ENCODE data around the gene MARVELD3.
"Not testable (repeated sequence)": the region's sequence is repeated elsewhere in the genome, so short reads cannot be mapped to it uniquely, and the experiment has no call there.

Gene MARVELD3, protein sequence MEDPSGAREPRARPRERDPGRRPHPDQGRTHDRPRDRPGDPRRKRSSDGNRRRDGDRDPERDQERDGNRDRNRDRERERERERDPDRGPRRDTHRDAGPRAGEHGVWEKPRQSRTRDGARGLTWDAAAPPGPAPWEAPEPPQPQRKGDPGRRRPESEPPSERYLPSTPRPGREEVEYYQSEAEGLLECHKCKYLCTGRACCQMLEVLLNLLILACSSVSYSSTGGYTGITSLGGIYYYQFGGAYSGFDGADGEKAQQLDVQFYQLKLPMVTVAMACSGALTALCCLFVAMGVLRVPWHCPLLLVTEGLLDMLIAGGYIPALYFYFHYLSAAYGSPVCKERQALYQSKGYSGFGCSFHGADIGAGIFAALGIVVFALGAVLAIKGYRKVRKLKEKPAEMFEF

GRCh38 chr16:71626018-71626857, at the start of gene MARVELD3:
MARVELD3 (plus strand) TSS chr16:71626184; CDS start chr16:71626230, 46 bp downstream.
- no peak for DNase-seq

- DNase-seq: no peak
Observed at GRCh38 chr16:71576971-71577370, 49.0 kb upstream of the MARVELD3 start, which contains the start of gene TAT. TAT (minus strand) TSS chr16:71577092; CDS start chr16:71576415, 677 bp downstream.

GRCh38 chr16:71582553-71582848, 43.5 kb upstream of the MARVELD3 start:
- DNase-seq: not testable (repeated sequence)

DNA sequence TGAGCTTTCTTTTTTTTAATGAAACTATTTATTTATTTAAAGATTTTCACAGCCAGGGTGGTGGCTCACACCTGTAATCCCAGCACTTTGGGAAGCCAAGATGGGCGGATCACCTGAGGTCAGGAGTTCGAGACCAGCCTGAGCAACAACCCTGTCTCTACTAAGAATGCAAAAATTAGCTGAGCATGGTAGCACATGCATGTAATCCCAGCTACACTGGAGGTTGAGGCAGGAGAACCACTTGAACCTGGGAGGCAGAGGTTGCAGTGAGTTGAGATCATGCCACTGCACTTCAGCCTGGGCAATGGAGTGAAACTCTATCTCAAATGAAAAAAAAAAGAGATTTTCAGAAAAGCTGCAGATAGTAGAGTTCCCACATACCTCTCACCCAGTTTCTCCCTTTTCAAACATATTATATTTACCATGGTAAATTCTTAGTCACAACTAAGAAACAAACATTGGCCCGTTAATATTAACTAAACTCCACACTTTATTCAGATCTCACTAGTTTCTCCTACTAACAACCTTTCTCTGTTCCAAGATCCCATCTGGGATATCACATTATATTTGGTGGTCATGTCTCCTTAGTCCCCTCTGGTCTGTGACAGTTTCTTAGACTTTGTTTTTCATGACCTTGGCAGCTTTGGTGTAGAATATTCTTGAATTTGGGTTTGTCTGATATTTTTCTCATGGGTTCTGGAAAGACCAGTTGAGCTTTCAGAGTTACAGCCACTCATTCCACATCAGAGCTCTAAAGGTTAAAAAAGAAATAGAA, 41.3 kb upstream of the MARVELD3 start:
- DNase-seq: no peak

DNA sequence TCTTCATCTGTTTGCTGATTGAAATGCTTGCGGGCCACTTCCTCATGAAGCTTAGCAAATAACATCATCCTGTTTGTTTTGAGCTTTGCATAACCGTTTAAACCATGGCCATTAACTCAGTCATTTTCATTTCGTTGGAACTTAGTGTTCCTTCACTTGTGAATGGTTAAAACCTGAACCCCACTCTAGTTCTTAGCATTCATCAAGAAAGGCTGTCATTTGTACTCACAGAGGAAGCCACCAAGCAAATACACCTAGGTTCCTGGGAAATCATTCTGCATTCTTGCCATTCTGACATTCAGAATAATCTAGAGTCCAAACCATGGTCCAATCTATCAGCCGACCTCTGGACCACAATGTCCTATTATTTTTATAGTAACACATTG, 40.7 kb upstream of the MARVELD3 start:
- DNase-seq: no peak

- not testable (repeated sequence) for DNase-seq
Observed at GRCh38 chr16:71589334-71589733, 36.6 kb upstream of the MARVELD3 start.

GRCh38 chr16:71590071-71590470, 35.9 kb upstream of the MARVELD3 start:
- DNase-seq: not testable (repeated sequence)

- no peak for DNase-seq
Observed at GRCh38 chr16:71590584-71590983, 35.4 kb upstream of the MARVELD3 start.

DNA sequence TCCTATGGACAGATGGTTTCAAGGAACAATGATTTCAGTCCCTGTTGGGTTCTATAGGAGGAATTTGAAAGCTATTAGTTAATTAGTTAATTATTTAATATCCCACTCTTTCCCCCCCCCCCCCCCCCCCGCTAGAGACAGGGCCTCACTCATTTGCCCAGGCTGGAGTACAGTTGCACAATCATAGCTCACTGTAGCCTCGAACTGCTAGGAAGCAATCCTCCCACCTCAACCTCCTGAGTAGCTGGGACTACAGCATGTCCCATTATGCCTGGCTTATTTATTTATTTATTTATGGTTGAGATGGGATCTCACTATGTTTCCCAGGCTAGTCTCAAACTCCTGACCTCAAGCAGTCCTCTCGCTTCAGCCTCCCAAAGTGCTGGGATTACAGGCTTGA, 34.1 kb upstream of the MARVELD3 start:
- no peak for DNase-seq

DNA sequence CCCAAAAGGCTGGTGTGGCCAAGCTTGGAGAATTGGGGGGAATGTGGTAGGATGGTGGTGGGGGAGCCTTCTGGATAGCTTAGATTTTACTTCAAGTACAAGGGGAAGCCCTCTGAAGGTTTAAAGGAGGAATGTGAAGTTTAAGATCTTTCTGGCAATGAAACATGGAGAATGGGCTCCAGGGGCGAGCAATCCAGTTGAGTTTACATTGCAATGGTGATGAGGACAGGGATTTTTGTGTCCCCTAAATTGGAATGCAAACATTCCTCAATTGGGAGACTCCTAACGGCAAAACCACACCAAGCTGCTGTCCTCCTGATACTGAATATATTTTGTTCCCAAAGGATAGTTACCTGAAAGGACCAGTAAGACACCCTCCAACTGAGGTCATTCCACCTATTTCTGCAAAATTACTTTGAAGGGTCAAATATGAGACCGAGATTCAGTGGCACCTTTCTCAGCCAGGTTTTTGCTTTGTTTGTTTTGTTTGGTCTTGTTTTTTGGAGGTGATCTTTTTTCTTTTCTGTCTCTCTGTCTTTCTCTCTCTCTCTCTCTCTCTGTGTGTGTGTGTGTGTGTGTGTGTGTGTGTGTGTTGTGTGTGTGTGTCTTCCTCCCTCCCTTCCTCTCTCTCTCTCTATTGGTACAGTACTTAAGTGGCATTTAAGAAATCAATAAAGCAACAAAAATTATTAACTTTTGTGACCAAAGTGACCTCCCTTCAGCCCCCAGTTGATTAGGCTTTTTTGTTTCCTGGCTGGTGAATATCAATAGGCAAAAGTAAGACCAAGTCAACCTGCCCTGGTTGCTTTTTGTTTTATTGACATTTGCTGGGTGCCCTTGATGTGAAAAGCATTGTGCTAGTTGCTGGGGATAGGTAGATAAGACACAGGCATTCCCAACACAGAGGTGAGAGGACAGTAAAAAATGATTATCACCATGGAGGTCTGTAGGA, 32.7 kb upstream of the MARVELD3 start:
- DNase-seq: no peak

GRCh38 chr16:71594000-71594646, 31.9 kb upstream of the MARVELD3 start:
- no peak for DNase-seq

DNA sequence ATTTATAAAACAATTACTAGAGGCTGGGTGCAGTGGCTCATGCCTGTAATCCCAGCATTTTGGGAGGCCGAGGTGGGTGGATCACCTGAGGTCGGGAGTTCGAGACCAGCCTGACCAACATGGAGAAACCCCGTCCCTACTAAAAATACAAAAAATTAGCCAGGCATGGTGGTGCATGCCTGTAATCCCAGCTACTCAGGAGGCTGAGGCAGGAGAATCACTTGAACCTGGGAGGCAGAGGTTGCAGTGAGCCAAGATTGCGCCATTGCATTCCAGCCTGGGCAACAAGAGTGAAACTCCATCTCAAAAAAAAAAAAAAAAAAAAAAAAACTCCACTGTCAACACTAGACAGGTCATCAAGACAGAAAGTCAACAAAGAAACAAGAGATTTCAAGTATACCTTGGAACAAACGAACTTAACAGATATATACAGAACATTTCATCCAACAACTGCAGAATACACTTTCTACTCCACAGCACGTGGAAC, 30.6 kb upstream of the MARVELD3 start:
- DNase-seq: not testable (repeated sequence)

- DNase-seq: not testable (repeated sequence)
Observed at GRCh38 chr16:71598426-71598825, 27.6 kb upstream of the MARVELD3 start.

DNA sequence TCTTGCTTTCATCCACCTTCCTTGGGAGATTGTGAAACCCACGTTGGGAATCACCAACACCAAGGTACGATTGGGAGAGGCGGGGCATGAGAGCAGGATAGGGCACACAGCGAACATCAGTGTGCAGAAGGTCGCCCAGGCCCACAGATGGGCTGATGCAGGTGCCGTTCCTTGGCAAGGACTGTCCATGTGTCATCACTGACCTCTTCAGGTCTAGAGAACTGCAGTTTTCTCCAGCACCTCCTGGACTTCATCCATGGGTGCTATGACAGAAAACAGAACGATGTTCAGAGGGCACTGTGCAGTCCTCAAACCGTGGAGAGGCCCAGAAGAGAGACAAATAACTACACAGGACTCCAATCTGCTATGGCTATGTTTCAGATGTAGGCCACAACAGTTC, 25.2 kb upstream of the MARVELD3 start:
- no peak for DNase-seq

- no peak for DNase-seq
Observed at GRCh38 chr16:71609066-71609465, 16.9 kb upstream of the MARVELD3 start.

DNA sequence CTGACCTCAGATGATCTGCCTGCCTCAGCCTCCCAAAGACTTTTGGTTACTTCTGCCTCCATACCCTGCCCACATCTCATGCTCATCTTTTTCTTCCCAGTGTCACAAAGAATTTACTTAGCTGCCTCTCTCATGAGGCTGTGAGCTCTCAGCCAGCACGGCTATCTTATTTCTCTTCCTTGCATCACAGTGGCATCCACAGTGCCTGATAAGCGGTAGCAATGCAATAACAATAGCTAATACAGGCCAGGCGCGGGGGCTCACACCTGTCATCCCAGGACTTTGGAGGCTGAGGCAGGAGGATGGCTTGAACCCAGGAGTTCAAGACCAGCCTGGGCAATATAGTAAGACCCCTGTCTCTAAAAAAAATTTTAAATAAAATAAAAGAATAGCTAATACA, 15.5 kb upstream of the MARVELD3 start:
- no peak for DNase-seq

DNA sequence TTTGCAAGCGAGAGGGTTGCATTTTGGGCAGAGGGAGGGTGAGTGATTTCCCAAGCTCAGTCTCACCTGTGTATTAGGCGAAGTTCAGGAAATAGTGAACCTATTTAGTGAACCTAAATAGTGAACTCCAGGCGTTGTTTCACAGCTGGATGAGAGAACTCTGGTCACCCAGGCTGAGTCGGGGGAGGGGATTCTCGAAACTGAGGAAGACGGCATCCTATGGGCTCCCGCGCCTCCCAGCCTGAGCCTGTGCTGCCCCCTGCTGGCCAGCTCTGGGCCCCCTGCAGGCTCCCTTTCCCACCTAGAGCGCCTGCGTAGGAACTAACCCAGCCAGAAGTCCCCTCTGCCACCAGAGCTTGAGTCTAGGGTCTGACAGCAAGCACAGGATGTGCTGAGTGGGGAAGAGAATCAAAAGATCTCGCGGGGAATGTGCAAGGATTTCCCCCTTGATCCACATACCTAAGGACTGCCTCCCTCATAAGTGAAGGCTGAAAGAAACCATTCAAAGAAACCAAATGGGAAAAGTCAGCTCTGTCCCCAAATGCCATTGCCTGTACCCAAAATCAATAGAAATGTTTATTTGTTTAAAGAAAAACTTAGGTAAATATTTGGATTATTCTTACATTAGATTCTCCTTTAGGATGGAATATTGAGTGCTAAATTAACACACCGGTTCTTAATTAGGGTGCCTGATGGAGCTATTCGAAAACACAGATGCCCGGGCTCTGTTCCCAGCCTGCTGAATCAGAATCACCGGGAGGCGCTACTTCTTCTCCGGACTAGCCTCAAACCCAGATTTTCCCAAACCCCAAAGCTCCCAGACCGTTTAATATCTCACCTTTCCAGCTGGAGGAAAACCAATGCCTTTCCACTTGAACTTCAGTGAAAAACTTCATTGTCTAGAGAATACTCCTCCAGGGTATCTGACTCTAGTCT, 14.8 kb upstream of the MARVELD3 start:
- DNase-seq: peak; percentile 6

DNA sequence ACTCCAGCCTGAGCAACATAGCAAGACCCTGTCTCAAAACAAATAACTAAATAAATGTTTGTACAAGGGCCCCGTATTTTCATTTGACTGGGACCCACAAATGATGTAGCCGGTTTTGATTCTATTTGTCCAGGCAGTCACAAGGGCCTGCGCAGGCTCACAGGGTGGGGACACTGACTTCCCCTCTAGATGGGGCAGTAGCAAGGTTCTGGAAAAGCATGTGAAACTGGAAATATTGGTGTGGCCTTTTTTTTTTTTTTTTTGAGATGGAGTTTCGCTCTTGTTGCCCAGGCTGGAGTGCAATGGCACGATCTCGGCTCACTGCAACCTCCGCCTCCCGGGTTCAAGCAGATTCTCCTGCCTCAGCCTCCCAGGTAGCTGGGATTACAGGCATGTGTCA, 11.0 kb upstream of the MARVELD3 start:
- DNase-seq: not testable (repeated sequence)

DNA sequence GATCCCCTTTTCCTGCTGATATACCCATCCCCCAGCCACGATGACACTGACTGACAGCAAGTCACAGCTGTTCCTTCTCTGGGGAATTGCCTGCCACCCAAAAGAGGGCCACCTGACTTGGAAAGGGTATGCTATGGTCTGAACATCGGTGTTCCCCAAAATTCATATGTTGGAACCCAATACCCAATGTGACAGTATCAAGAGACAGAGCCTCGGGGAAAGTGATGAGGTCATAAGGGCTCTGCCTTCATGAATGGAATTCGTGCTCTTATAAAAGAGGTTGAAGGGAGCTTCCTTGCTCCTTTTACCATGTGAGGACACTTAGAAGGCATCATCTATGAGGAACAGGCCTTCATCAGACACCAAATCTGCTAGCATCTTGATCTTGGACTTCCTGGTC, 7.6 kb upstream of the MARVELD3 start:
- no peak for DNase-seq

DNA sequence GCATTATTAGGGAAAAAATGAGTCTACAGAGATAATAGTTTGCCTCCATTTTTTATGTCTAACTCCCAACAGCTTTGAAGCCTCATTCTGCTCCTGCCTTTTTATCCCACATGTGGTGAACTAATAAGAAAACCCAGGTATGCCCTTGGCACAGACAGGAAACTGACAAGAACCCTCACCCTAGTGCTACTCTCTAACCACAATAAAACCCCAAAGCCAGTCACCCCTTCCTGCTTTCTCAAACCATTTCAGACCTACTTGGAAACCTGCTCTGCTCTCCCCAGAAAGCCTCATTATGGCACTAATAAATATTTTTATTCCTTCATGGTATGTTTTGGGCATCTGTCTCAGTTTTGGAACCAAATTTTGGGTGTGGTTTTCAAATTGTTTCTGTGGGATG, 3.9 kb upstream of the MARVELD3 start:
- no peak for DNase-seq
